ENCODE measurements around the gene KRTAP4-16.
"Not testable (repeated sequence)": the region's sequence is repeated elsewhere in the genome, so short reads cannot be mapped to it uniquely, and the experiment has no call there.

Gene KRTAP4-16

DNA sequence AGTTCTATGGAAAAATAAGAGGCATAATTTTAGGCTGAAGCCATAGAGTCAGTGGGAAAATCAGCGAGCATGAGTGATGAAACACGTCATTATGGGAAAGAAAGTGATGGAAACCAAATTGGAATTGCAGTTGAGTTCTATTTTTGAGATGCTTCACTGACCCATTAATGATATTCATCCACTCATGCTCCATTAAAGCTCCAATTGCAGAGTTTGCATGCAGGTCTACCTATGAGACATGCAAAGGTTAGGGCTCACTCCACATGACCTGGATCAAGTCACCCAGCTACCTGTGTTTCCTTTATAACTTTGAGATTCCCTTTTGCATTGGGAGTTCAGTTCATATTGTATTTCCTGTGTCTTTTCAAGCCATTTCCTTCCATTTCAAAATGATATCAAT is 28.3 kb downstream of the KRTAP4-16 start:
- no peak for DNase-seq

DNA sequence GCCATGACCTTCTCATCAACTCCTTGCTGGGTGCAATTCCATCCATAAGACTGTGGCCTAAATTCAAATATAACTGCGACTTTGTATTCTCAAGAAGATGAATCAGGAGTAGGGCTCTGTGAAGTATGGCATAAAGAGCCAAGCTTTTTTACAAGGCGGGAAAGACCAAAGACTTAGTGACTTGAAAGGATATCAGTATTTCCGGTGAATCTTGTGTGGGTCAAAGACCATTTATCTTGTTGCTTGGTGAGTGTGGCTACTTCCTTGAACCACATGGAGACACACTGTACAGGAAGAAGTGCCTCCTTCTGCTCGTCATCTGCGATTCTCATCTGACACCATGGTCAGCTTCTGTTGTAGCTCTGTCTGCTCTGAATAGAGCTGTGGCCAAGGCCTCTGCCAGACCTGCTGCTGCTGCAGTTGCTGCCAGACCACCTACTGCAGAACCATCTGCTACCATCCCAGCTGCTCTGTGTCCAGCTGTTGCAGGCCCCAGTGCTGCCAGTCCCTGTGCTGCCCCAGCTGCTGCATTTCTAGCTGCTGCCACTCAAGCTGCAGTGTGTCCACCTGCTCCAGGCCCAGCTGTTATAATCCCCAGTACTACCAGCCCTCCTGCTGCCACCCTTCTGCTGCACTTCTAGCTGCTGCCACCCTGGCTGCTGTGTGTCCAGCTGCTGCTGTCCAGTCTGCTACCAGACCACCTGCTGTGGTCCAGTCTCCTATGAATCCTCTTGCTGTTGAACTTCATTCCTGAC is 30.2 kb downstream of the KRTAP4-16 start:
- DNase-seq: no peak

DNA sequence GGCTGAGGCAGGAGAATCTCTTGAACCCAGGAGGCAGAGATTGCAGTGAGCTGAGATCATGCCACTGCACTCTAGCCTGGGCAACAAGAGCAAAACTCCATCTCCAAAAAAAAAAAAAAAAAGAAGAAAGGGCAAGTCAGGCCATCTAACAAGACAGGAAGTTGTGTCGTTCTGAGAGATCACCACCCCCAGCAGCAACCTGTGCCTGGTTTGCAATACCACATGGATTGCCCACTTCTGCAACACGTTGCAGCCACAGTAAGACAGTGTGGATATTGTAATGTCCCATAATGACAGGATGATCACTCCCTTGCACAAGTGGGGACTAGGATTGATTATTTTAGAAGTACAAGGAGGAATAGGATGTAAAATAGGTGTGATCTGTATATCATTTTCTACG is 33.0 kb downstream of the KRTAP4-16 start:
- no peak for DNase-seq

DNA sequence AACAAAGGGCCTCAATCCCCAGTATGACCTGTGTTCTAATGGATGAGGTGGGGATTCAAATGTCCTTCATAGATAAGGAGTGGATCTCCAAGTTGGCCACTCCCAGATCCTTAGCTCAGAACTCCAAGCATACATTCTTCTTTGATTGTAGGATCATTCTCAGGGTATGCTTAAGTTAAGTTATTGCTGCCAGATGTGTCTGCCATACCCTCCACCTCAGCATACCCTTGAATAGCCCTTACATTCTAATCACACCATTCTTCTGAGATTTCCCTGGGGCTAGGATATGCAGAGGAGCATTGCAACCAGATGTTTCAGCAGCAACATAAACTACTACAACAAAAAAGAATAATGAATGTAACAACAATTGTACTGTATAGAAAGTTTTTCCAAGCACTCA is 34.7 kb downstream of the KRTAP4-16 start:
- peak; percentile 47 for DNase-seq

DNA sequence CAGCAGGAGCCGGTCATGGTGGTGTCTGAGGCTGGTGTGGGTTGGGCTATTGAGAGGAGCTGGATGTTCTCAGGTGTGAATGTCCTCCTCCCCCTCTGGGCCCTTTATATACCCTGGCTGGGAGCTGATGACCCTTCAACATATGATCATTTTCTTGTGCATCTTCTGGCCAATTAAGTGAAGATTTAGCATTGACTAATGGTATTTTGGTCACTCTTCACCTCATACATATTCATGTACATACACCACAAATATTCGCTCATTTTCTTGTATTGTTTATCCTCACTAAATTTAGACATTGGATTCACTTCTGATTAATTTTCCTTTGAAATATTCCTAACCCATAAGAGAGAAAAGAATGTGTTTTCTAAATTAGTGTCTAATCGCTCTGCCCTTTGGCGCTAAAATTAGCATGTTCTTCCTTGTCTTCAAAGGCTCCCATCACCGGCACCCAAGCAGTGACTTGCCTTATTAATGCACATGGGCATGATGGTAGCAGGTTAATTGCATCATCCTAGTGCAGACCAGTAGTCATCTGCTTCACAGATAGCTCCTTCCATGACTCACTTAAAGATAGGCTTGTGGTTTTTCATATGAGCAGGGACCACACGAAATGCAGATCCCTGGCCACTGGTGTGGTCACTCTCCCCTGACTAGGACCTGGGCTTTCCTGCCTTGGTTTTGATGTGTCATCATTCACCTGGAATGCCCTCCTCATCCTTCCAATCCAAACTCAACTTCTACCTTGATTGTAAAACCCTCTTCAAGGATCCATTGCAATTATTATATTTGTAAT is 36.0 kb downstream of the KRTAP4-16 start, which contains the start of gene KRTAP2-4:
TSS of gene KRTAP2-4 (minus strand) at position 51 of the 796 bp plus-strand sequence. CDS start at position 17, 34 bp downstream.
- peak; percentile 91 for DNase-seq

DNA sequence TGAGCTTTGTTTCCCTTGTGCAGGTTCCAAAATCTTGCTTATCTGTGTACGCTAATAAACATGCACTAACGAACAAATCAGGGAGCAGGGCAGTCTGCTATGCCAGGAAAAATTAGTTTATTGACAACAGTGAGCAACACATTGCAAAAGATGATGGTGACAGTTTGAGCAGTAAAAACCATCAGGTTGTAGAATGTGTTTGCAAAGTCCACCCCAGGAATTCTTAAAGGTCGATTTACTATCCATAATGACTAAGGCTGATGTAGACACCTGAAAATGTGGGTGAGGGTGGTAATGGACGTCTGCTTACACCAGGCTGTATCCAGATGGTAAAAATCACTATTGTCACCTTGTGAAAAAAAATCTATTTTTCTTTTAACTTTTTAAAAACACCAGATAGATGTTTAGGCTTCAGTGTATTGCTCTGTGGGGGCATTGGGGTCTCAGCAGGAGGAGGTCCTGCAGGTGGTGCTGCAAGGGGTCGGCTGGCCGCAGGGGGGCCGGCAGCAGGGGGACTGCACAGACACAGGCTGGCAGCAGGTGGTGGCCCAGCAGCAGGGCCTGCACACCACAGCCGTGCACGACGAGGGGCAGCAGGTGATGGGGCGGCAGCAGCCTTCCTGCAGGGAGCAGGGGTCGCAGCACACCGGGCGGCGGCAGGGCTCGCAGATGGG is 36.9 kb downstream of the KRTAP4-16 start:
- DNase-seq: not testable (repeated sequence)

DNA sequence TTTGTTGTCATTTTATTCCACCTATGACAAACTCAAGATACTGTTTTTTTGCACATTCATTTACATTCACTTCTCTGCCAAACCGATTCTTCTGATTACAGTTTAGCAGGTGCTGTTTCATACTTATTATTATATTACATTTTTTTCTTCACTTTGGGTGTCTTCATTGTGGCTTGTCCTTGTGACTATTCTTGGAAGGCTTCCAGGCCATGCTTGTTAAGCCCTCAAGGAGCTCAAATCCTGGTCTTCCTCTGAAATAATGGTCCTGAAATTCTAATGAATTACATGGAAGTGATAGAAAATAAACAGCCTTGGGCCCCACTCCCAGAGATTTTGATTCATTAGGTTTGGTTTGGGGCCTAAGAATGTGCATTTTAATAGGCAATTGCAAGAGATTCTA is 37.7 kb downstream of the KRTAP4-16 start:
- no peak for DNase-seq

- no peak for DNase-seq
These were observed 38.6 kb downstream of the KRTAP4-16 start for GRCh38 chr17:41063449-41063848.

GRCh38 chr17:41061964-41062363 is 40.0 kb downstream of the KRTAP4-16 start:
- DNase-seq: peak; percentile 99

DNA sequence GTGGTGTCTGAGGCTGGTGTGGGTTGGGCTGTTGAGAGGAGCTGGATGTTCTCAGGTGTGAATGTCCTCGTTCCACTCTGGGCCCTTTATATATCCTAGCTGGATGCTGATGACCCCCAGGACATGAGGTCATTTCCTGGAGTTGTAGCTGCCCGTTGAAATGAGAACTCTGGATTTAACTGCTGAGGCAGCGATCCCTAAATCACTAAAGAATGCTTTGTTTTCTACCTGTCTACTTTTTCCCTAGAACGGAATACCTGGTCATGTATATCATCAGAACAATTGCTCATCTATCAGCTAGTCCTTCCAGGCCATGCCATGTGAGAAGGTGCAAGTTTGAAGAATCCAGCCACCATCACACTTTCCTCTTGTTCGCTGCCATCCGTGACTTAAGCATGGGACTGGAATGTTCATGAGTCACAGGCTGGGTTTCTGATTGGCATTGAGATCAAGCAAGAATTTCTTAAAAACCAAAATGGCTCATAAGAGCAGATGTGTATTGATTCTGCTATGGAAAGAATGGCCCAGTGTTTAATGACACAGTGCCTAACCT is 41.9 kb downstream of the KRTAP4-16 start, which contains the start of gene KRTAP2-3:
TSS of gene KRTAP2-3 (minus strand) at position 63 of the 553 bp plus-strand sequence. CDS start 64 bp downstream, outside the sequence.
- peak; percentile 99 for DNase-seq

DNA sequence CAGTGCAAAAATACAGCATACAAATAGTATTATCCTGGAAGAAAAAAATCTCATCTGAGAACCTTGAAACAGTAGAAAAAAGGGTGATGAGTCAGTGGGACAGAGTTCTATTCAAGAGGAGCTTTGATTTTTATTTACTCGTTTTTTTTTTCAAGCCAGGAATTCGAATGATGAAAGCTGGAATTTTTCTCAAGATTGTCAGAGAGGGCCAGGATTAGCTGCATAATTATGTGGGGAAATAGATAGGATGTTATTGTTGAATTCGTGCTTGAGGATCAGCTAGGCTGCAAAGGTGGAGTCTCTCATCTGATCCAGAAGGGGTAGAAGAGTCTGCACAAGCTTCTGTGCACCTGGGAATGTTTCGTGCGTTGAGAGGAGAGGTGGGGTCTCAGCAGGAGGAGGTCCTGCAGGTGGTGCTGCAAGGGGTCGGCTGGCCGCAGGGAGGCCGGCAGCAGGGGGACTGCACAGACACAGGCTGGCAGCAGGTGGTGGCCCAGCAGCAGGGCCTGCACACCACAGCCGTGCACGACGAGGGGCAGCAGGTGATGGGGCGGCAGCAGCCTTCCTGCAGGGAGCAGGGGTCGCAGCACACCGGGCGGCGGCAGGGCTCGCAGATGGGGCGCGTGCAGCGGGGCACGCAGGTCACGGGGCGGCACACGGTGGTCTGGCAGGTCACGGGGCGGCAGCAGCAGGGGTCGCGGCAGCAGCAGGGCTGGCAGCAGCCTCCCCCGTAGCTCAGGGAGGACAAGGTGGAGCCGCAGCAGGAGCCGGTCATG is 42.5 kb downstream of the KRTAP4-16 start:
- DNase-seq: peak; percentile 97

DNA sequence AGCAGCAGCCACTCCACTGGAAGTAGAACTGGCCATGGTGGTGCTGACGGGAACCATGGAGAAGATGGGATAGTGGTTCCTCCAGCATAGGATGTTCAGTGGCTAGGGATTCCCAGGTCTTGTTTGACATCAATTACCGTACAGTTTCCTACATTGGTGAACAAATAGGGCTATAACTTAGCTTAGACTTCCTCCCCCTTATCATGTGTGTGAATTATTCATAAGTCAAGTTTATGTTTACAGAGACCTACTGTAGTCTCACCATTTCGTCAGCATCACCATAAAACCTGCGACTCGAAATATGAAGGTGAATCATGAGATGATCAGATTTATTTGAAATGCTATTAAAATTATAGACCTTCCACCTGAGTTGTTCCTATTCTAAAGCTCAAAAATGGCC is 43.3 kb downstream of the KRTAP4-16 start:
- DNase-seq: no peak

DNA sequence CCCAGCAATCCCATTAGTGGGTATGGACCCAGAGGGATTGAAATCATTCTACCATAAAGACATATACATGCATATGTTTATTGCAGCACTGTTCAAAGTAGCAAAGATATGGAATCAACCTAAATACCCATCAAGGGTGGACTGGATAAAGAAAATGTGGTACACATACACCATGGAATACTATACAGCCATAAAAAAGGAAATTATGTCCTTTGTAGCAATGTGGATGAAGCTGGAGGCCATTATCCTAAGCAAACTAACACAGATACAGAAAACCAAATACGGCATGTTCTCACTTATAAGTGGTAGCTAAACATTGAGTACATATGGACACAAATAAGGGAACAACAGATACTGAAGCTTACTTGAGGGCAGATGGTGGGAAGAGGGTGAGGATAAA is 44.5 kb downstream of the KRTAP4-16 start:
- no peak for DNase-seq

- DNase-seq: not testable (repeated sequence)
These were observed 46.9 kb downstream of the KRTAP4-16 start, which contains the start of gene KRTAP2-2 for GRCh38 chr17:41055130-41055529. Gene KRTAP2-2, minus strand, starts transcription at chr17:41055230. Its CDS starts 19 bp downstream, at chr17:41055211.

DNA sequence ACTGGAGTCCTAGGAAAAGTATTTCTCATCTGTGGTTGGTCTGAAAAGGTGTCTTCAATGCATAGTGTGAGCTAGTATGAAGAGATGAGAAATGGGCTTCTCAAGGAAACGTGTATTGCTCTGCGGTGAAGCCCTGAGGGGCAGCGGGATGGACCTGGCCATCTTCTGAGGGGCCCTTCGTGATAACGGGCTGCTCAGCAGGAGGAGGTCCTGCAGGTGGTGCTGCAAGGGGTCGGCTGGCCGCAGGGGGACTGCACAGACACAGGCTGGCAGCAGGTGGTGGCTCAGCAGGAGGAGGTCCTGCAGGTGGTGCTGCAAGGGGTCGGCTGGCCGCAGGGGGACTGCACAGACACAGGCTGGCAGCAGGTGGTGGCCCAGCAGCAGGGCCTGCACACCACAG is 47.5 kb downstream of the KRTAP4-16 start:
- DNase-seq: not testable (repeated sequence)

DNA sequence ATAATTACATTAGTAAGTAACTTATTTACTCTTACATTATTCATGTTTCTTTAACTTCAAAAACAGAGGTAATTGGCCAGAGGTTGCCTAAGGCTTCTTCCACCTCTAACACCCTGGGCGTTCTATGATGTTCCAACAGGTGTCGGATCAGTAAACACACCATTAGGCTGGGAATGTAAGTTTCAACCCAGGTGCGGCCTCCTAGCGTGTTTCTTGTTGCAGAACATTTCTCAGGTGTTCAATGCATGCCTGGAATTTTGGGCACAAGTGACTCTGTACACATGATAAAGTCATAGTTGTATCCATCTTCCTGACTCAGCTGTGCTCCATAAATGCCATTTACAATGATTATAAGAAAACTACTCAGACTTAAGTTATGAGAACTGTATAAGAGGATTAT is 48.0 kb downstream of the KRTAP4-16 start:
- DNase-seq: no peak

GRCh38 chr17:41052566-41052965 is 49.4 kb downstream of the KRTAP4-16 start:
- peak; percentile 52 for DNase-seq
